Gastroesophageal sphincter (tissue), 4 donors: ENCODE data around the gene CCDC80. TPM values are rescaled to one million over a fixed set of nuclear protein-coding genes. Genes with fewer than 3 reads are reported as not detected.

Source experiments
- ATAC-seq: fragments of 150-250 bp; one replicate; pipeline ENCODE4 v1.9.1; 2016; ENCODE audit warnings: mild to moderate bottlenecking, moderate library complexity
- H3K27ac ChIP-seq, 4 donors: fragments of 200-600 bp; sonication (generic) in 3 of 4; 1 replicate in 3 of 4; 2 replicates in 1 of 4; pipeline ENCODE4 v1.5.1; 2016 to 2019
- H3K27me3 ChIP-seq: fragments of 200-600 bp; sonication (generic); one replicate; pipeline ENCODE4 v1.5.1; 2019
- H3K36me3 ChIP-seq, 2 donors: fragments of 200-600 bp; sonication (generic); one replicate each; pipeline ENCODE4 v1.5.1; 2019; ENCODE audit warnings: control low read depth in 1 of 2
- H3K4me1 ChIP-seq, 3 donors: fragments of 200-600 bp; sonication (generic); 1 replicate in 2 of 3; 2 replicates in 1 of 3; pipeline ENCODE4 v1.5.1; 2016 to 2019; ENCODE audit warnings: control low read depth in 2 of 3
- H3K4me3 ChIP-seq, 2 donors: fragments of 200-600 bp; sonication (generic); one replicate each; pipeline ENCODE4 v1.5.1; 2019; ENCODE audit warnings: mild to moderate bottlenecking in 1 of 2, moderate library complexity in 1 of 2
- H3K9me3 ChIP-seq, 3 donors: fragments of 200-600 bp; sonication (generic); one replicate each; pipeline ENCODE4 v1.5.1; 2017 to 2019; ENCODE audit warnings: control low read depth in 2 of 3
- EP300 ChIP-seq: sonication (generic); formaldehyde crosslinking; IDR thresholded peaks from one replicate; pipeline ENCODE4 v1.6.1; 2017; ENCODE audit warnings: antibody characterized with exemption, mild to moderate bottlenecking
- POLR2A ChIP-seq, 2 donors: fragments of 450-650 bp; IDR thresholded peaks; one replicate each; pipeline ENCODE4 v1.6.1; 2017; ENCODE audit warnings: antibody characterized with exemption in 2 of 2, mild to moderate bottlenecking in 2 of 2, moderate library complexity in 1 of 2
- POLR2AphosphoS5 ChIP-seq: sonication (generic); formaldehyde crosslinking; IDR thresholded peaks from one replicate; pipeline ENCODE4 v1.6.1; 2017; ENCODE audit warnings: antibody characterized with exemption
- WGBS, 2 donors: methylation state at CpG; one replicate each; pipeline ENCODE4 v1.1.5; 2018; ENCODE audit warnings: low coverage in 1 of 2; 5-methylcytosine and 5-hydroxymethylcytosine counted together
- total RNA-seq, 4 donors: library from RNA; depleted of rRNA; stranded (reverse); fragments of >200 nt; gene quantifications; one replicate each; pipeline ENCODE4 v1.1.0, GENCODE V29; 2016
- TF ChIP-seq, protein P1 (sequence below), 4 experiments: fragments of 200-600 bp in 2 of 4; fragments of 450-650 bp in 2 of 4; sonication (generic) in 1 of 4; IDR thresholded peaks; one replicate each; pipeline ENCODE4 v1.5.1; 2017 to 2019; ENCODE audit warnings: antibody characterized with exemption in 4 of 4, mild to moderate bottlenecking in 2 of 4, moderate library complexity in 2 of 4

Gene CCDC80
- total RNA-seq, 4 donors from 2014 or later, result 30.8 to 208 (median 138) TPM

DNA sequence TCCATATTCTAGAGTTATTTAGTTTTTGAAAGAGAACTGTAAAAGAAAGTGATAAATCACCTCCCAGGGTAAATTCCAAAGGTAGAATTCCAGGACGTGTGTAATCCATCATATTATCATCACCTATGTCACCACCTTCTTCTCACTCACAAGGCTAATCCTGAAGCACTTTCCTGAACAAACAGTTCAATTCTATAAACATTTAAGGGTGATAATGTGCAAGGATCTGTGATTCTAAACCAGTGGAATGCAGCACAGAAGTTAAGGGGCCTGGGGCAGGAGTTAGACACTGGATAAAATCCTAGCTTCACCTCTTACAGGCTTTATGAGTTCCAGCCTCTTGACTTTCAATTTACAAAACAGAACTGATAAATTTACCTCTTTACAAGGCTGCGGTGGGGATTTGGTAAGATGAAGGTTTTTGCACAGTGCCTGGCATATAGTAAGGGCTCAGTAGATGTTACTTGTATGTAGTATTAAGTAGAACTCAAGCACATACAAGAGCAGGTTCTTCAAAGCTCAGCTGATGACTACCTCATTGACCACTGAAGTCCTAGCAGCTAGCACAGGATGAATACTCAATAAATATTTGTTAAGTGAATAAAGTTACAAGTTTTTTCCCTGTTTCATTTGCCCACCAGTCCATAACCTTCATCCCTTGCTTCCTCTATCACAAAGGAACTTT, 47.3 kb upstream of the CCDC80 start:
- Histone ChIP-seq H3K36me3 (no peaks in the 10 kb centered on the region), H3K9me3 (no peaks in the 10 kb centered on the region), H3K4me1 (peaks cover 0 to 30% (median 0%) of the 10 kb centered on the region in 3 donors), H3K4me3 (no peak overlapping the region), H3K27ac (no peak overlapping the region), H3K27me3 (no peaks in the 10 kb centered on the region)
- no peak for ATAC-seq
- WGBS, 2 donors, result 30 to 55% methylated on average over 2 of the region's 2 CpGs
- TF ChIP-seq EP300, result no peak
- TF ChIP-seq, protein P1, sequence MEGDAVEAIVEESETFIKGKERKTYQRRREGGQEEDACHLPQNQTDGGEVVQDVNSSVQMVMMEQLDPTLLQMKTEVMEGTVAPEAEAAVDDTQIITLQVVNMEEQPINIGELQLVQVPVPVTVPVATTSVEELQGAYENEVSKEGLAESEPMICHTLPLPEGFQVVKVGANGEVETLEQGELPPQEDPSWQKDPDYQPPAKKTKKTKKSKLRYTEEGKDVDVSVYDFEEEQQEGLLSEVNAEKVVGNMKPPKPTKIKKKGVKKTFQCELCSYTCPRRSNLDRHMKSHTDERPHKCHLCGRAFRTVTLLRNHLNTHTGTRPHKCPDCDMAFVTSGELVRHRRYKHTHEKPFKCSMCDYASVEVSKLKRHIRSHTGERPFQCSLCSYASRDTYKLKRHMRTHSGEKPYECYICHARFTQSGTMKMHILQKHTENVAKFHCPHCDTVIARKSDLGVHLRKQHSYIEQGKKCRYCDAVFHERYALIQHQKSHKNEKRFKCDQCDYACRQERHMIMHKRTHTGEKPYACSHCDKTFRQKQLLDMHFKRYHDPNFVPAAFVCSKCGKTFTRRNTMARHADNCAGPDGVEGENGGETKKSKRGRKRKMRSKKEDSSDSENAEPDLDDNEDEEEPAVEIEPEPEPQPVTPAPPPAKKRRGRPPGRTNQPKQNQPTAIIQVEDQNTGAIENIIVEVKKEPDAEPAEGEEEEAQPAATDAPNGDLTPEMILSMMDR (IDR thresholded peaks at IDR 0.05), result no peak
- TF ChIP-seq POLR2A (IDR thresholded peaks at IDR 0.05), result no peak
- no peak for TF ChIP-seq POLR2AphosphoS5

- H3K4me3 ChIP-seq, result no peak overlapping the region
- 100% methylated on average over 1 of the region's 1 CpG; no CpG with 5 or more reads in 1 of the 2 donors for whole genome bisulfite sequencing, 2 donors
- TF ChIP-seq, protein P1 (IDR thresholded peaks at IDR 0.05), result no peak
- TF ChIP-seq POLR2A (IDR thresholded peaks at IDR 0.05) (no peak), POLR2AphosphoS5 (no peak), EP300 (no peak)
- ATAC-seq, result no peak
- H3K27ac ChIP-seq, result no peak overlapping the region
- no peaks in the 10 kb centered on the region for H3K9me3 ChIP-seq
- H3K36me3 ChIP-seq, result no peaks in the 10 kb centered on the region
- H3K27me3 ChIP-seq, result no peaks in the 10 kb centered on the region
- H3K4me1 ChIP-seq, result peaks cover 0 to 30% (median 0%) of the 10 kb centered on the region in 3 donors
These were observed 46.7 kb upstream of the CCDC80 start for GRCh38 chr3:112687616-112688015.

DNA sequence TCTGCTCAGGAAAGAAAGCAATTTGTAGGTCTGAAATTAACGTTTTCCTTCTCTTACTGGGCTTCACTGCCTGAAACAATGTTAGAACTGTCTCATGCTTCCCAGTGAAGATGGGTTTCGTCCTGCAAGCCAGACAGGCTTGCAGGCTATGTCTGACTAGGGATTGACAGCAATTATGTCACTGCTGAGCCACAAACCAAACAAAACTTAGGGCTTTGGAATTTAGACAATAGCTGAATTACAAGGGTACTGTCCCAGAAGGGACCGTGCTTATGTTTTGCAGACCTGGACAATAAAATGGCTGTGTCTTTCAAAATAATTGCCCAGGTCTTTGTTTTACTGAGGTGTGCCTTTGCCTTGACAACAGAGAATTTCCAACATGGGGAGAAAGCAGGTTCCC, 46.3 kb upstream of the CCDC80 start:
- Histone ChIP-seq H3K36me3 (no peaks in the 10 kb centered on the region), H3K27me3 (no peaks in the 10 kb centered on the region), H3K4me3 (no peak overlapping the region), H3K4me1 (peaks cover 0 to 31% (median 2%) of the 10 kb centered on the region in 3 donors), H3K27ac (no peak overlapping the region), H3K9me3 (no peaks in the 10 kb centered on the region)
- TF ChIP-seq POLR2A (IDR thresholded peaks at IDR 0.05) (no peak), POLR2AphosphoS5 (no peak), EP300 (no peak)
- TF ChIP-seq, protein P1 (IDR thresholded peaks at IDR 0.05), result no peak
- WGBS, 2 donors, result 83 to 88% methylated on average over 1 to 3 of the region's 3 CpGs
- no peak for ATAC-seq

DNA sequence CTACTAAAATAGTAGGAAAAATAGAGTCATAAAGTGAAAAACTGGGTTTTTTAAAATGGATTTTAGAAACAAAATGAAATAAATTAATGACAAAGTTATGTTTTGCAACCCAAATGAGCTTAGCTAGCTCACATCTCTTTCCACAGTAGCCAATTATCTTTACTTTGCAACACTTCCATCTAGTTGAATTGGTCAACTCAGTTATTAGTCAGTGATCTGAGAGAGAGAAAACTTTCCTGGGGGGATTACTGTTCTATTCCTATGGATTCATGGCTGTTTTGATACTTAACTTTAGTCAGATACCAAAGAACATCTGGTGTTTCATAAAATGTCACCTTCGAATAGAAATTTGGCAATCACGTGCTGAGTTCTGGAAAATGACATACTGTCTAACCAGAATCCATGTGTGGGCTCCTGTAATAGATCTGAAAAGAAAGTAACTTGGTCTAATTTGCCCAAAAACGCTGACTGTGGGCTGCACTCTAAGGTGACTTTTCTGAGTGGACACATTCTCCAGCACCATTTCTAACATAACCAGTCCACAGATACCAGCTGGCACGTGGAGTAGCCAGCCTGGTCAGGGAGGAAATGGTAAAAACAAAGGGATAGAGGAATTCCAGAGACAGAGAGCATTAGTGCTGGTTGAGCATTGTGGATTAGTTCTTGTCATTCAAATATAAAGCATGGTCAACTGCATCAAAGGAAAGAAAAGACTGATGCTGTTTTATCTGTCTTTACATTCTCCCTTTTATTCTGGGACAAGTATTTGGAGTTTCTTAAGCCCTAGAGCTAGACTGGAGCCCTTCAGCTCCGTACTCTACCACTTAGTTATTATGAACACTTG, 45.2 kb upstream of the CCDC80 start:
- 75 to 100% methylated on average over 1 to 5 of the region's 5 CpGs for whole genome bisulfite sequencing, 2 donors
- Histone ChIP-seq H3K4me3 (no peak overlapping the region), H3K36me3 (no peaks in the 10 kb centered on the region), H3K27ac (no peak overlapping the region), H3K4me1 (peaks cover 0 to 39% (median 4%) of the 10 kb centered on the region in 3 donors), H3K9me3 (no peaks in the 10 kb centered on the region), H3K27me3 (no peaks in the 10 kb centered on the region)
- TF ChIP-seq EP300 (no peak), POLR2A (IDR thresholded peaks at IDR 0.05) (no peak), POLR2AphosphoS5 (no peak)
- TF ChIP-seq, protein P1 (IDR thresholded peaks at IDR 0.05), result no peak
- no peak for ATAC-seq
